HEK293T (cell line): ENCODE data around the gene DMD.

Experiments used
- BHLHE40 ChIP-seq: fragments of 450-650 bp; IDR thresholded peaks from 2 replicates; pipeline ENCODE4 v1.6.1; 2016; ENCODE audit warnings: mild to moderate bottlenecking, moderate library complexity, borderline replicate concordance
- ELF4 ChIP-seq: fragments of 450-650 bp; IDR thresholded peaks from 2 replicates; pipeline ENCODE4 v1.6.1; 2017; ENCODE audit warnings: antibody characterized with exemption
- FOXA1 ChIP-seq: fragments of 450-650 bp; IDR thresholded peaks from 2 replicates; pipeline ENCODE4 v1.6.1; 2016; ENCODE audit warnings: mild to moderate bottlenecking
- FOXK2 ChIP-seq: fragments of 450-650 bp; IDR thresholded peaks from 2 replicates; pipeline ENCODE4 v1.6.1; 2016; ENCODE audit warnings: mild to moderate bottlenecking
- FOXM1 ChIP-seq: fragments of 450-650 bp; IDR thresholded peaks from 2 replicates; pipeline ENCODE4 v1.6.1; 2017; ENCODE audit warnings: mild to moderate bottlenecking, borderline replicate concordance
- HDGF ChIP-seq: fragments of 450-650 bp; IDR thresholded peaks from 2 replicates; pipeline ENCODE4 v1.6.1; 2017; ENCODE audit warnings: antibody characterized with exemption, borderline replicate concordance
- L3MBTL2 ChIP-seq: fragments of 450-650 bp; conservative IDR thresholded peaks from 2 replicates; pipeline ENCODE4 v1.6.1; 2016; ENCODE audit warnings: mild to moderate bottlenecking
- LEF1 ChIP-seq: fragments of 450-650 bp; IDR thresholded peaks from 2 replicates; pipeline ENCODE4 v1.6.1; 2017; ENCODE audit warnings: mild to moderate bottlenecking, borderline replicate concordance
- NFRKB ChIP-seq: fragments of 450-650 bp; IDR thresholded peaks from 2 replicates; pipeline ENCODE4 v1.6.1; 2016; ENCODE audit warnings: mild to moderate bottlenecking, moderate library complexity
- SP1 ChIP-seq: fragments of 450-650 bp; IDR thresholded peaks from 2 replicates; pipeline ENCODE4 v1.6.1; 2017
- SUZ12 ChIP-seq: fragments of 450-650 bp; IDR thresholded peaks from 2 replicates; pipeline ENCODE4 v1.6.1; 2016; ENCODE audit warnings: mild to moderate bottlenecking
- ZNF384 ChIP-seq: fragments of 450-650 bp; IDR thresholded peaks from 2 replicates; pipeline ENCODE4 v1.6.1; 2016

GRCh38 chrX:31499109-31499508 lies 1712.2 kb downstream of the DMD start:
- no peak for TF ChIP-seq LEF1
- no peak for TF ChIP-seq BHLHE40
- no peak for TF ChIP-seq HDGF
- no peak for TF ChIP-seq NFRKB
- TF ChIP-seq L3MBTL2: no peak
- TF ChIP-seq SP1: no peak
- TF ChIP-seq SUZ12: no peak
- TF ChIP-seq FOXK2: no peak
- TF ChIP-seq ZNF384: no peak
- TF ChIP-seq FOXM1: no peak
- no peak for TF ChIP-seq FOXA1
- TF ChIP-seq ELF4: no peak
